Measurements from ENCODE around the gene FLRT3.

FLRT3 gene

GRCh38 chr20:14337400-14338171, at the start of gene FLRT3:
Gene FLRT3 (minus strand): TSS chr20:14337612. CDS start chr20:14327506, 10,106 bp downstream.
- peak; percentile 88 for FAIRE-seq
- peak; percentile 85 for DNase-seq (ENCODE audit: low spot score)

GRCh38 chr20:14386726-14387125, 49.3 kb upstream of the FLRT3 start:
- DNase-seq (ENCODE audit: low spot score) (no peak), FAIRE-seq (no peak)

- FAIRE-seq = no peak
- no peak for DNase-seq (ENCODE audit: low spot score)
Measured at GRCh38 chr20:14385176-14385740, 47.8 kb upstream of the FLRT3 start.

GRCh38 chr20:14384416-14385175, 47.2 kb upstream of the FLRT3 start:
- FAIRE-seq = no peak
- no peak for DNase-seq (ENCODE audit: low spot score)

GRCh38 chr20:14383335-14383734, 45.9 kb upstream of the FLRT3 start:
- no peak for FAIRE-seq

GRCh38 chr20:14378326-14378725, 40.9 kb upstream of the FLRT3 start:
- DNase-seq (ENCODE audit: low spot score) (no peak), FAIRE-seq (no peak)

More at GRCh38 chr20:14383335-14383734, 45.9 kb upstream of the FLRT3 start:
- DNase-seq (ENCODE audit: low spot score) = no peak

GRCh38 chr20:14375416-14375985, 38.1 kb upstream of the FLRT3 start:
- DNase-seq (ENCODE audit: low spot score) (no peak), FAIRE-seq (no peak)

GRCh38 chr20:14374196-14374595, 36.8 kb upstream of the FLRT3 start:
- FAIRE-seq = no peak
- DNase-seq (ENCODE audit: low spot score) = no peak

- FAIRE-seq = no peak
- DNase-seq (ENCODE audit: low spot score) = no peak
Measured at GRCh38 chr20:14361509-14362345, 24.3 kb upstream of the FLRT3 start.

- FAIRE-seq (no peak), DNase-seq (ENCODE audit: low spot score) (peak; percentile 7)
Measured at GRCh38 chr20:14360416-14360815, 23.0 kb upstream of the FLRT3 start.

- DNase-seq (ENCODE audit: low spot score) (no peak), FAIRE-seq (no peak)
Measured at GRCh38 chr20:14355791-14356190, 18.4 kb upstream of the FLRT3 start.

- no peak for FAIRE-seq
- DNase-seq (ENCODE audit: low spot score) = no peak
Measured at GRCh38 chr20:14344746-14345145, 7.3 kb upstream of the FLRT3 start.

- FAIRE-seq (no peak), DNase-seq (ENCODE audit: low spot score) (no peak)
Measured at GRCh38 chr20:14343491-14344065, 6.2 kb upstream of the FLRT3 start.

GRCh38 chr20:14342918-14343317, 5.5 kb upstream of the FLRT3 start:
- DNase-seq (ENCODE audit: low spot score) (no peak), FAIRE-seq (no peak)

GRCh38 chr20:14341801-14342200, 4.4 kb upstream of the FLRT3 start:
- FAIRE-seq (no peak), DNase-seq (ENCODE audit: low spot score) (no peak)

GRCh38 chr20:14336686-14337085, 726 bp downstream of the FLRT3 start:
- DNase-seq (ENCODE audit: low spot score) = peak; percentile 10
- FAIRE-seq = no peak

GRCh38 chr20:14335052-14335451, 2.4 kb downstream of the FLRT3 start:
- DNase-seq (ENCODE audit: low spot score) (no peak), FAIRE-seq (no peak)

GRCh38 chr20:14334306-14334930, 3.0 kb downstream of the FLRT3 start:
- DNase-seq (ENCODE audit: low spot score) = peak; percentile 44
- FAIRE-seq = no peak

GRCh38 chr20:14333721-14334120, 3.7 kb downstream of the FLRT3 start:
- no peak for DNase-seq (ENCODE audit: low spot score)
- FAIRE-seq = no peak

- DNase-seq (ENCODE audit: low spot score) (no peak), FAIRE-seq (no peak)
Measured at GRCh38 chr20:14332866-14333265, 4.5 kb downstream of the FLRT3 start.

Data from urothelium cell line (cell line).